HFFc6 (cell line): Measurements from ENCODE around the gene SOX2. TPM values are rescaled to one million over a fixed set of nuclear protein-coding genes. Genes with fewer than 3 reads are reported as not detected.

Source experiments
- DNase-seq: peaks from one replicate; pipeline ENCODE4 v3.0.0-alpha.2; 2018
- H3K27ac Mint-ChIP-seq: 2 replicates; pipeline ENCODE4 v1.8.0; 2020; ENCODE audit warnings: mild to moderate bottlenecking, mixed read lengths
- H3K27me3 Mint-ChIP-seq: 2 replicates; pipeline ENCODE4 v1.8.0; 2021; ENCODE audit warnings: mild to moderate bottlenecking, moderate library complexity, mixed read lengths; ENCODE audit not compliant: insufficient read depth
- H3K36me3 Mint-ChIP-seq: 2 replicates; pipeline ENCODE4 v1.8.0; 2021; ENCODE audit warnings: low read depth, mixed read lengths
- H3K4me1 Mint-ChIP-seq: 2 replicates; pipeline ENCODE4 v1.8.0; 2020; ENCODE audit warnings: low read depth, mixed read lengths
- H3K4me3 Mint-ChIP-seq: 2 replicates; pipeline ENCODE4 v1.8.0; 2020; ENCODE audit warnings: mild to moderate bottlenecking, moderate library complexity, mixed read lengths
- H3K9me3 Mint-ChIP-seq: 2 replicates; pipeline ENCODE4 v1.8.0; 2020; ENCODE audit warnings: mild to moderate bottlenecking, mixed read lengths
- CTCF ChIP-seq: fragments of 200-600 bp; sonication (generic); IDR thresholded peaks from 2 replicates; pipeline ENCODE4 v1.5.0; 2021; ENCODE audit warnings: antibody characterized with exemption, mild to moderate bottlenecking
- total RNA-seq, 6 experiments: library from RNA; stranded (reverse); fragmentation: NEBNext Ultra II Directional; extraction: Animal tissue kit (Norgen Biotek cat#: 25700); gene quantifications; 2 replicates in 1 of 6; 3 replicates in 5 of 6; pipeline ENCODE4 v1.2.3, GENCODE V29; 2021

Gene SOX2
- total RNA-seq, 6 experiments from 2014 or later = not detected

- TF ChIP-seq CTCF = no peak
- no peak overlapping the region for H3K27ac Mint-ChIP-seq
- H3K27me3 Mint-ChIP-seq = peaks cover 50% of the 10 kb centered on the region
- H3K36me3 Mint-ChIP-seq = no peaks in the 10 kb centered on the region
- no peak overlapping the region for H3K4me3 Mint-ChIP-seq
- no peak for DNase-seq
- H3K9me3 Mint-ChIP-seq = no peaks in the 10 kb centered on the region
- H3K4me1 Mint-ChIP-seq = no peaks in the 10 kb centered on the region
These were observed 6.6 kb downstream of the SOX2 start for GRCh38 chr3:181718369-181718768.

GRCh38 chr3:181718987-181719911 lies 7.5 kb downstream of the SOX2 start:
- Mint-ChIP-seq H3K27me3 (peaks cover 53% of the 10 kb centered on the region), H3K4me1 (no peaks in the 10 kb centered on the region), H3K4me3 (no peak overlapping the region), H3K27ac (no peak overlapping the region), H3K9me3 (no peaks in the 10 kb centered on the region), H3K36me3 (no peaks in the 10 kb centered on the region)
- no peak for TF ChIP-seq CTCF
- no peak for DNase-seq

- Mint-ChIP-seq H3K27ac (no peak overlapping the region), H3K4me1 (no peaks in the 10 kb centered on the region), H3K9me3 (no peaks in the 10 kb centered on the region), H3K27me3 (peaks cover 54% of the 10 kb centered on the region), H3K4me3 (no peak overlapping the region), H3K36me3 (no peaks in the 10 kb centered on the region)
- DNase-seq = no peak
- TF ChIP-seq CTCF = no peak
These were observed 8.4 kb downstream of the SOX2 start for GRCh38 chr3:181719991-181720680.

GRCh38 chr3:181721046-181721875 lies 9.5 kb downstream of the SOX2 start:
- no peak for DNase-seq
- Mint-ChIP-seq H3K27ac (no peak overlapping the region), H3K4me3 (no peak overlapping the region), H3K27me3 (peaks cover 53% of the 10 kb centered on the region), H3K36me3 (no peaks in the 10 kb centered on the region), H3K9me3 (no peaks in the 10 kb centered on the region), H3K4me1 (no peaks in the 10 kb centered on the region)
- no peak for TF ChIP-seq CTCF

DNA sequence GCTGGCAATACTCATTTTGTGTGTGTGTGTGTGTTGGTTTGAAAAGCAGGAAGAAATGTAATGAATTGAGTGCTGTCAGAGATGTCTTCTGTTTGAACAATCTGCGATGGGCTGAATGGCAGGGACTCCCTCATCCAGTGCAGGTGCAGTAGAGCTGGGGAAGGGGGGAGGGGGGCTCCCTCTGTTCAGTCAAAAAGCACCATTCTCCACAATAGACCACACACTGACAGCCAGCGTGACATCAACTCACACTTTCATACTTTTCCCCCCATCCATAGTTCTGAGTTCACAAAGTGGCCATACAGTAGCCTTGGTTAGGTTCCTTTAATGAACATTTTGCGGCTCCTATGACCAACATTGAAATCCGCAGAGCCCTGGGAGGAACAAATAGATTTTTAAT lies 10.4 kb downstream of the SOX2 start:
- Mint-ChIP-seq H3K4me3 (no peak overlapping the region), H3K27ac (no peak overlapping the region), H3K36me3 (no peaks in the 10 kb centered on the region), H3K4me1 (no peaks in the 10 kb centered on the region), H3K9me3 (no peaks in the 10 kb centered on the region), H3K27me3 (peaks cover 50% of the 10 kb centered on the region)
- TF ChIP-seq CTCF = no peak
- DNase-seq = no peak
